ENCODE measurements around the gene PLXNB2. TPM values are rescaled to one million over a fixed set of nuclear protein-coding genes. Genes with fewer than 3 reads are reported as not detected.

Gene PLXNB2
- total and polyA plus RNA-seq, 2 of the 4 experiments (the other 2 are of a cell fraction) = 73.1 to 202 TPM

GRCh38 chr22:50310949-50311444, 3.6 kb upstream of the PLXNB2 start:
- DNase-seq (no peak), ATAC-seq (ENCODE audit: low read depth) (no peak)
- H3K27ac ChIP-seq (ENCODE audit: insufficient read depth, low read length) = no peak overlapping the region
- dilution Hi-C loops (cut with HindIII; ENCODE audit: low sequenced_read_pairs, unreplicated experiment) (no loop called here), intact Hi-C loops (cut with micrococcal nuclease) (no loop called here), in situ Hi-C loops (cut with MboI; ENCODE audit: low sequenced_read_pairs) (no loop called here)
- no peak overlapping the region for H3K23ac ChIP-seq (ENCODE audit: low read depth, low read length)
- H4K8ac ChIP-seq (ENCODE audit: low read depth in 2 of 2, low read length in 2 of 2) = no peak overlapping the region
- BruUV-seq (replicated peaks) = no TSS peak
- no peak for TF ChIP-seq FOS (IDR thresholded peaks at IDR 0.05; ENCODE audit: low read depth, low read length)
- no peak for TF ChIP-seq ELK1 (IDR thresholded peaks at IDR 0.05; ENCODE audit: borderline replicate concordance, low read depth, low read length)
- no peak for TF ChIP-seq USF2 (IDR thresholded peaks at IDR 0.05; ENCODE audit: low read depth, low read length)
- no peak for TF ChIP-seq BHLHE40 (IDR thresholded peaks at IDR 0.05; ENCODE audit: low read depth, low read length)
- no peak for TF ChIP-seq RFX5 (IDR thresholded peaks at IDR 0.05; ENCODE audit: low read depth, low read length)
- TF ChIP-seq RAD21 (IDR thresholded peaks at IDR 0.05; ENCODE audit: low read length) = no peak
- no peak for TF ChIP-seq CTCF (conservative IDR thresholded peaks at IDR 0.05; ENCODE audit: low read depth, low read length)
- TF ChIP-seq POLR2A (IDR thresholded peaks at IDR 0.05; ENCODE audit: low read depth, low read length) = no peak
- TF ChIP-seq SMC3 (IDR thresholded peaks at IDR 0.05; ENCODE audit: low read depth, low read length) = no peak
- TF ChIP-seq MAZ (IDR thresholded peaks at IDR 0.05; ENCODE audit: borderline replicate concordance, low read depth, low read length) = no peak
- no peak for TF ChIP-seq NFE2L2 (IDR thresholded peaks at IDR 0.05; ENCODE audit: low read depth, low read length)
- H3K4ac ChIP-seq (ENCODE audit: low read depth, low read length) = no peak overlapping the region
- H2BK5ac ChIP-seq (ENCODE audit: low read depth, low read length, poor library complexity, severe bottlenecking) = no peak overlapping the region
- H4K91ac ChIP-seq (ENCODE audit: insufficient read depth, low read depth, low read length) = no peak overlapping the region
- no peak overlapping the region for H3K14ac ChIP-seq (replicated peaks; ENCODE audit: low read depth, low read length)
- H2AK5ac ChIP-seq (ENCODE audit: low read depth, low read length) = peak overlapping the region; percentile 50; the same call in 1 of the 2 replicates
- WGBS, 2 experiments (ENCODE audit: extremely low coverage in 2 of 2, insufficient read length in 1 of 2) = 90% methylated on average over 4 of the region's 16 CpGs; no CpG with 5 or more reads in 1 of the 2 experiments
- ChIA-PET CTCF (no interaction called here), POLR2A (ENCODE audit: unreplicated experiment) (no interaction called here)
- H3K4me3 ChIP-seq (ENCODE audit: insufficient read depth, low read depth, low read length) = no peak overlapping the region
- H4K5ac ChIP-seq (ENCODE audit: low read depth, low read length) = no peak overlapping the region
- H4K20me1 ChIP-seq (ENCODE audit: insufficient read depth, low read length) = peaks cover 5% of the 10 kb centered on the region; the same call in 1 of the 2 replicates
- H2BK120ac ChIP-seq (ENCODE audit: low read depth, low read length) = no peak overlapping the region
- peaks cover 0 to 15% of the 10 kb centered on the region in 2 experiments; a peak in 1 of 4 replicates for H3K79me1 ChIP-seq (ENCODE audit: low read depth in 1 of 2, low read length in 2 of 2)
- H3K9me3 ChIP-seq (ENCODE audit: control insufficient read depth, insufficient read depth, low read length) = no peaks in the 10 kb centered on the region
- peaks cover 6% of the 10 kb centered on the region; the same call in 1 of the 2 replicates for H3K9me1 ChIP-seq (ENCODE audit: insufficient read depth, low read length)
- peaks cover 14% of the 10 kb centered on the region for H3K4me1 ChIP-seq (ENCODE audit: control insufficient read depth, insufficient read depth, low read length)
- no peak overlapping the region for H3K4me2 ChIP-seq (ENCODE audit: low read depth, low read length)
- no peak overlapping the region for H2AK9ac ChIP-seq (replicated peaks; ENCODE audit: low read depth, low read length, poor library complexity)
- H2AFZ ChIP-seq (replicated peaks; ENCODE audit: low read length, poor library complexity) = no peak overlapping the region
- no peak overlapping the region for H3K9ac ChIP-seq (ENCODE audit: low read depth, low read length)
- no peak overlapping the region for H2BK15ac ChIP-seq (ENCODE audit: low read depth, low read length)
- no peaks in the 10 kb centered on the region for H3K36me3 ChIP-seq (ENCODE audit: control insufficient read depth, insufficient read depth, low read length)
- no peak overlapping the region for H3K18ac ChIP-seq (ENCODE audit: low read depth, low read length)
- H3K56ac ChIP-seq (ENCODE audit: extremely low read depth, insufficient read depth, low read length) = no peak overlapping the region
- peaks cover 3% of the 10 kb centered on the region; the same call in 1 of the 2 replicates for H3K27me3 ChIP-seq (ENCODE audit: control insufficient read depth, insufficient read depth, low read length)
- no peak overlapping the region for H2BK20ac ChIP-seq (ENCODE audit: low read depth, low read length)
